Body of pancreas (tissue), 4 donors: Measurements from ENCODE around the gene ARAP1.

ENCODE experiments used
- CTCF ChIP-seq, 7 experiments: fragments of 450-650 bp in 4 of 7; fragments of 200-600 bp in 3 of 7; sonication (generic) in 3 of 7; IDR thresholded peaks; one replicate each; pipeline ENCODE4 v1.5.1; 2016 to 2019; ENCODE audit warnings: antibody characterized with exemption in 7 of 7
- POLR2A ChIP-seq, 3 donors: fragments of 450-650 bp; IDR thresholded peaks; one replicate each; pipeline ENCODE4 v1.6.1; 2016; ENCODE audit warnings: antibody characterized with exemption in 3 of 3, mild to moderate bottlenecking in 2 of 3

- TF ChIP-seq CTCF (IDR thresholded peaks at IDR 0.05) (no peak), POLR2A (IDR thresholded peaks at IDR 0.05) (no peak)
Measured at GRCh38 chr11:72754149-72754543, 1.9 kb upstream of the ARAP1 start.
